Measurements from ENCODE around the gene DNAH10. TPM values are rescaled to one million over a fixed set of nuclear protein-coding genes. Genes with fewer than 3 reads are reported as not detected.

Gene DNAH10
- total RNA-seq, 1 experiment from 2014 or later = 0.17 TPM

DNA sequence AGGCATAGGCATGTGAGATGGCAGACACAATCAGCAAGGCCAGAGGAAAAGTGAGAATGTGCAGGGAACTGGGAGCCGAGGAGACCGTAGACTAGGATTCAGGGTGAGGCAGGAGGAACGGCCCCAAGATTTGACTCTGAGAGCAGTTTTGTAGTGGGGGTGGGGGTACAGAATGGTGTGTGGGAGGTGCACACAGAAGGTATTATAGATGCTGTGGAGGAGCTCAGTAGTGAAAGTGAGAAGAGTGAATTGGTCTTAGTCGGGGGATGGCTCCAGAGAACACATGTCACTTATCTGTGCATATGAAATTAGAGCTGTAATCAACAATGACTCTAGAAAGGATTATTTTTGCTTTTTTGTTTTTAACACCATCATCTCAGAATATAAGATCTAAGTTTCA is 222.8 kb downstream of the DNAH10 start:
- Histone ChIP-seq H3K4me2 (ENCODE audit: insufficient read depth, insufficient read length, low read length) (no peak overlapping the region), H4K5ac (ENCODE audit: insufficient read length, low read depth, low read length) (no peak overlapping the region), H3K27me3 (ENCODE audit: insufficient read depth, low read length) (no peaks in the 10 kb centered on the region), H3K79me2 (ENCODE audit: insufficient read depth, low read length) (no peaks in the 10 kb centered on the region), H3K23ac (ENCODE audit: insufficient read length, low read depth, low read length) (no peak overlapping the region), H4K91ac (ENCODE audit: insufficient read length, low read depth, low read length) (no peak overlapping the region), H2AK5ac (ENCODE audit: insufficient read length, low read length) (no peak overlapping the region), H3K79me1 (ENCODE audit: insufficient read depth, low read depth, low read length, poor library complexity, severe bottlenecking) (peaks cover 2% of the 10 kb centered on the region), H2BK5ac (ENCODE audit: insufficient read length, low read length) (no peak overlapping the region), H3K27ac (ENCODE audit: insufficient read length, low read depth, low read length) (no peak overlapping the region), H3K56ac (ENCODE audit: insufficient read length, low read depth, low read length) (no peak overlapping the region), H3K18ac (ENCODE audit: insufficient read length, low read depth, low read length) (no peak overlapping the region), H2BK20ac (ENCODE audit: low read depth, low read length, poor library complexity, severe bottlenecking) (no peak overlapping the region), H2BK15ac (ENCODE audit: low read depth, low read length) (no peak overlapping the region), H3K4me1 (ENCODE audit: insufficient read depth, low read length) (no peaks in the 10 kb centered on the region), H2AFZ (ENCODE audit: low read length) (no peak overlapping the region), H3K9me3 (ENCODE audit: control insufficient read depth, low read depth, low read length) (no peaks in the 10 kb centered on the region), H3K23me2 (ENCODE audit: insufficient read length, low read depth, low read length, poor library complexity, severe bottlenecking) (no peaks in the 10 kb centered on the region), H3K14ac (ENCODE audit: insufficient read depth, low read length) (no peak overlapping the region), H2BK12ac (ENCODE audit: insufficient read length, low read depth, low read length) (no peak overlapping the region), H3K4ac (ENCODE audit: low read depth, low read length) (no peak overlapping the region), H3T11ph (ENCODE audit: low read length) (no peak overlapping the region), H3K9ac (ENCODE audit: extremely low read depth, insufficient read length, low read length) (no peak overlapping the region), H4K20me1 (ENCODE audit: control insufficient read depth, insufficient read depth, insufficient read length) (no peaks in the 10 kb centered on the region), H4K8ac (replicated peaks; ENCODE audit: insufficient read length, low read depth, low read length) (no peak overlapping the region), H2BK120ac (ENCODE audit: low read depth, low read length, poor library complexity, severe bottlenecking) (no peak overlapping the region)
- H3K27me3 Mint-ChIP-seq (ENCODE audit: low read depth) = peaks cover 24% of the 10 kb centered on the region
- WGBS (ENCODE audit: extremely low coverage, insufficient read length, low lambda C conversion rate) = no CpG with 5 or more reads among the region's 4 CpGs
- no peak overlapping the region for H3K4me3 Mint-ChIP-seq
- no peak for DNase-seq
- TF ChIP-seq, protein P1, sequence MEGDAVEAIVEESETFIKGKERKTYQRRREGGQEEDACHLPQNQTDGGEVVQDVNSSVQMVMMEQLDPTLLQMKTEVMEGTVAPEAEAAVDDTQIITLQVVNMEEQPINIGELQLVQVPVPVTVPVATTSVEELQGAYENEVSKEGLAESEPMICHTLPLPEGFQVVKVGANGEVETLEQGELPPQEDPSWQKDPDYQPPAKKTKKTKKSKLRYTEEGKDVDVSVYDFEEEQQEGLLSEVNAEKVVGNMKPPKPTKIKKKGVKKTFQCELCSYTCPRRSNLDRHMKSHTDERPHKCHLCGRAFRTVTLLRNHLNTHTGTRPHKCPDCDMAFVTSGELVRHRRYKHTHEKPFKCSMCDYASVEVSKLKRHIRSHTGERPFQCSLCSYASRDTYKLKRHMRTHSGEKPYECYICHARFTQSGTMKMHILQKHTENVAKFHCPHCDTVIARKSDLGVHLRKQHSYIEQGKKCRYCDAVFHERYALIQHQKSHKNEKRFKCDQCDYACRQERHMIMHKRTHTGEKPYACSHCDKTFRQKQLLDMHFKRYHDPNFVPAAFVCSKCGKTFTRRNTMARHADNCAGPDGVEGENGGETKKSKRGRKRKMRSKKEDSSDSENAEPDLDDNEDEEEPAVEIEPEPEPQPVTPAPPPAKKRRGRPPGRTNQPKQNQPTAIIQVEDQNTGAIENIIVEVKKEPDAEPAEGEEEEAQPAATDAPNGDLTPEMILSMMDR (conservative IDR thresholded peaks at IDR 0.05) = no peak
- peaks cover 0 to 18% (median 14%) of the 10 kb centered on the region in 3 experiments; a peak in 5 of 7 replicates for H3K36me3 Mint-ChIP-seq (ENCODE audit: insufficient read depth in 1 of 3, low read depth in 3 of 3)
- peaks cover 0 to 13% of the 10 kb centered on the region in 2 experiments; a peak in 2 of 4 replicates for H3K4me1 Mint-ChIP-seq
- no peaks in the 10 kb centered on the region for H3K9me3 Mint-ChIP-seq
- no peak overlapping the region for H3K27ac Mint-ChIP-seq

Other genes with a start within 250 kb of the DNAH10 start
- 7.9 and 8.1 TPM in 2 replicates for gene RILPL1, start 228.6 kb upstream of the DNAH10 start, total RNA-seq (2021)
- 204 and 205 TPM in 2 replicates for gene TMED2, start 177.7 kb upstream of the DNAH10 start, total RNA-seq (2021)
- 47.1 and 51.7 TPM in 2 replicates for gene DDX55, start 160.2 kb upstream of the DNAH10 start, total RNA-seq (2021)
- gene EIF2B1, start 128.6 kb upstream of the DNAH10 start, total RNA-seq (2021) = 55.7 and 59.8 TPM in 2 replicates
- gene GTF2H3, start 128.5 kb upstream of the DNAH10 start, total RNA-seq (2021) = 39.2 and 41.0 TPM in 2 replicates
- 7.4 and 7.7 TPM in 2 replicates for gene TCTN2, start 91.2 kb upstream of the DNAH10 start, total RNA-seq (2021)
- 56.9 and 58.0 TPM in 2 replicates for gene ATP6V0A2, start 49.9 kb upstream of the DNAH10 start, total RNA-seq (2021)
- gene CCDC92, start 210.5 kb downstream of the DNAH10 start, total RNA-seq (2021) = 1.0 and 1.3 TPM in 2 replicates
- gene ZNF664, start 210.9 kb downstream of the DNAH10 start, total RNA-seq (2021) = 29.5 and 31.7 TPM in 2 replicates

All from H9 (cell line).